ENCODE results near the gene B4GALT5. TPM values are rescaled to one million over a fixed set of nuclear protein-coding genes. Genes with fewer than 3 reads are reported as not detected.

Gene B4GALT5
- total RNA-seq, 1 experiment from 2014 or later, result 77.0 TPM

- Histone ChIP-seq H3K79me1 (ENCODE audit: insufficient read depth, low read depth, low read length, poor library complexity, severe bottlenecking) (no peaks in the 10 kb centered on the region), H3K9ac (ENCODE audit: extremely low read depth, insufficient read length, low read length) (no peak overlapping the region), H4K20me1 (ENCODE audit: control insufficient read depth, insufficient read depth, insufficient read length) (no peaks in the 10 kb centered on the region), H3K27me3 (ENCODE audit: insufficient read depth, low read length) (no peaks in the 10 kb centered on the region), H3K14ac (ENCODE audit: insufficient read depth, low read length) (no peak overlapping the region), H4K91ac (ENCODE audit: insufficient read length, low read depth, low read length) (no peak overlapping the region), H2BK12ac (ENCODE audit: insufficient read length, low read depth, low read length) (no peak overlapping the region), H2AFZ (ENCODE audit: low read length) (no peak overlapping the region), H4K5ac (ENCODE audit: insufficient read length, low read depth, low read length) (no peak overlapping the region), H2BK120ac (ENCODE audit: low read depth, low read length, poor library complexity, severe bottlenecking) (no peak overlapping the region), H3K79me2 (ENCODE audit: insufficient read depth, low read length) (no peaks in the 10 kb centered on the region), H3K9me3 (ENCODE audit: control insufficient read depth, low read depth, low read length) (no peaks in the 10 kb centered on the region), H2BK20ac (ENCODE audit: low read depth, low read length, poor library complexity, severe bottlenecking) (no peak overlapping the region), H3K56ac (ENCODE audit: insufficient read length, low read depth, low read length) (no peak overlapping the region), H3K4me2 (ENCODE audit: insufficient read depth, insufficient read length, low read length) (no peak overlapping the region), H3K23me2 (ENCODE audit: insufficient read length, low read depth, low read length, poor library complexity, severe bottlenecking) (no peaks in the 10 kb centered on the region), H3K23ac (ENCODE audit: insufficient read length, low read depth, low read length) (no peak overlapping the region), H4K8ac (replicated peaks; ENCODE audit: insufficient read length, low read depth, low read length) (no peak overlapping the region), H2BK5ac (ENCODE audit: insufficient read length, low read length) (no peak overlapping the region), H3K27ac (ENCODE audit: insufficient read length, low read depth, low read length) (no peak overlapping the region), H3K18ac (ENCODE audit: insufficient read length, low read depth, low read length) (no peak overlapping the region), H3K4ac (ENCODE audit: low read depth, low read length) (no peak overlapping the region), H2BK15ac (ENCODE audit: low read depth, low read length) (no peak overlapping the region), H3T11ph (ENCODE audit: low read length) (no peak overlapping the region), H3K4me1 (ENCODE audit: insufficient read depth, low read length) (peaks cover 5% of the 10 kb centered on the region), H2AK5ac (ENCODE audit: insufficient read length, low read length) (no peak overlapping the region)
- Mint-ChIP-seq H3K36me3 (ENCODE audit: insufficient read depth in 1 of 3, low read depth in 3 of 3) (peaks cover 16 to 30% (median 25%) of the 10 kb centered on the region in 3 experiments; a peak in 6 of 7 replicates), H3K9me3 (no peaks in the 10 kb centered on the region; a peak in 1 of 5 replicates), H3K4me3 (no peak overlapping the region), H3K27me3 (ENCODE audit: low read depth) (no peaks in the 10 kb centered on the region), H3K4me1 (peaks cover 56 to 64% of the 10 kb centered on the region in 2 experiments), H3K27ac (peak overlapping the region; percentile 21 to 95 (median 74); a peak in 6 of 7 replicates)
- no peak for DNase-seq
- WGBS (ENCODE audit: extremely low coverage, insufficient read length, low lambda C conversion rate), result no CpG with 5 or more reads among the region's 9 CpGs
- no peak for TF ChIP-seq CTCF (conservative IDR thresholded peaks at IDR 0.05)
Measured at GRCh38 chr20:49631061-49631716, 82.5 kb downstream of the B4GALT5 start.
